HG02852 (cell line): Measurements from ENCODE around the gene RBBP8NL.

ENCODE experiments used
- ATAC-seq: cut with Tn5 transposase; IDR thresholded peaks from one replicate; pipeline ENCODE4 v1.9.1; 2021; ENCODE audit warnings: mild to moderate bottlenecking, moderate library complexity; ENCODE audit not compliant: unreplicated experiment

Gene RBBP8NL

GRCh38 chr20:62461834-62462233 is 34.5 kb upstream of the RBBP8NL start:
- no peak for ATAC-seq

- no peak for ATAC-seq
Observed at GRCh38 chr20:62461157-62461556, 33.8 kb upstream of the RBBP8NL start.

- no peak for ATAC-seq
Observed at GRCh38 chr20:62460678-62461077, 33.3 kb upstream of the RBBP8NL start.

GRCh38 chr20:62459488-62459887 is 32.1 kb upstream of the RBBP8NL start:
- no peak for ATAC-seq

GRCh38 chr20:62458275-62459251 is 31.2 kb upstream of the RBBP8NL start:
- no peak for ATAC-seq

GRCh38 chr20:62457831-62458230 is 30.5 kb upstream of the RBBP8NL start:
- ATAC-seq = no peak

GRCh38 chr20:62457098-62457497 is 29.8 kb upstream of the RBBP8NL start:
- ATAC-seq = no peak

- no peak for ATAC-seq
Observed at GRCh38 chr20:62455929-62456328, 28.6 kb upstream of the RBBP8NL start.

- no peak for ATAC-seq
Observed at GRCh38 chr20:62454904-62455636, 27.7 kb upstream of the RBBP8NL start.

- no peak for ATAC-seq
Observed at GRCh38 chr20:62453186-62453808, 26.0 kb upstream of the RBBP8NL start.

- no peak for ATAC-seq
Observed at GRCh38 chr20:62452475-62453095, 25.2 kb upstream of the RBBP8NL start.

- no peak for ATAC-seq
Observed at GRCh38 chr20:62451970-62452369, 24.6 kb upstream of the RBBP8NL start.

- no peak for ATAC-seq
Observed at GRCh38 chr20:62451156-62451767, 23.9 kb upstream of the RBBP8NL start.

GRCh38 chr20:62449951-62450691 is 22.8 kb upstream of the RBBP8NL start:
- ATAC-seq = no peak

GRCh38 chr20:62448788-62449187 is 21.4 kb upstream of the RBBP8NL start:
- ATAC-seq = no peak

- ATAC-seq = no peak
Observed at GRCh38 chr20:62448038-62448437, 20.7 kb upstream of the RBBP8NL start.

GRCh38 chr20:62446888-62447869 is 19.8 kb upstream of the RBBP8NL start:
- ATAC-seq = no peak

- ATAC-seq = no peak
Observed at GRCh38 chr20:62446481-62446880, 19.1 kb upstream of the RBBP8NL start.
